Heart right ventricle (tissue), 16 donors: ENCODE measurements around the gene NHLRC4. TPM values are rescaled to one million over a fixed set of nuclear protein-coding genes. Genes with fewer than 3 reads are reported as not detected.

ENCODE experiments used
- ATAC-seq, 8 donors: fragments of 200-7000 bp; cut with Tn5 transposase; one replicate each; pipeline ENCODE4 v1.9.1; 2020; ENCODE audit warnings: mild to moderate bottlenecking in 8 of 8, moderate library complexity in 8 of 8, moderate number of reproducible peaks in 1 of 8
- DNase-seq, 2 donors: peaks; one replicate each; pipeline ENCODE4 v3.0.0-alpha.2; 2020
- H3K27ac ChIP-seq, 10 donors: fragments of 200-600 bp; sonication (generic) in 2 of 10; one replicate each; pipeline versions ENCODE4 v1.5.0 to v1.8.0; 2020 to 2022; ENCODE audit warnings: mild to moderate bottlenecking in 3 of 10
- H3K27me3 ChIP-seq, 7 donors: fragments of 200-600 bp; one replicate each; pipeline ENCODE4 v1.8.0; 2021 to 2022; ENCODE audit warnings: mild to moderate bottlenecking in 2 of 7
- H3K36me3 ChIP-seq, 9 donors: fragments of 200-600 bp; sonication (generic) in 1 of 9; one replicate each; pipeline versions ENCODE4 v1.5.0 to v1.8.0; 2020 to 2022; ENCODE audit warnings: mild to moderate bottlenecking in 2 of 9
- H3K4me1 ChIP-seq, 9 donors: fragments of 200-600 bp; sonication (generic) in 1 of 9; one replicate each; pipeline versions ENCODE4 v1.5.0 to v1.8.0; 2020 to 2022; ENCODE audit warnings: mild to moderate bottlenecking in 4 of 9
- H3K4me3 ChIP-seq, 10 donors: fragments of 200-600 bp; sonication (generic) in 2 of 10; one replicate each; pipeline versions ENCODE4 v1.5.0 to v1.8.0; 2020 to 2022; ENCODE audit warnings: mild to moderate bottlenecking in 7 of 10, moderate library complexity in 2 of 10
- H3K9me3 ChIP-seq, 11 donors: fragments of 200-600 bp in 10 of 11; sonication (generic) in 2 of 11; one replicate each; pipeline versions ENCODE4 v1.5.0 to v1.8.0; 2013 to 2022; ENCODE audit warnings: mild to moderate bottlenecking in 2 of 11, control low read depth in 1 of 11, moderate library complexity in 1 of 11
- CTCF ChIP-seq, 9 donors: fragments of 200-600 bp; sonication (generic) in 2 of 9; IDR thresholded peaks; one replicate each; pipeline versions ENCODE4 v1.5.0 to v1.8.0; 2021 to 2022; ENCODE audit warnings: antibody characterized with exemption in 9 of 9, mild to moderate bottlenecking in 5 of 9, moderate library complexity in 1 of 9
- WGBS, 2 donors: extraction: QIAGEN DNeasy Blood & Tissue Kit; methylation state at CpG; one replicate each; pipeline ENCODE4 v1.1.7; 2013; ENCODE audit warnings: inconsistent platforms in 1 of 2; 5-methylcytosine and 5-hydroxymethylcytosine counted together
- intact Hi-C, 10 donors: fragments of 100-400 bp; cut with DNase I; formaldehyde crosslinking; loops; one replicate each; pipeline versions ENCODE4 v1.11.1 to v1.14.2; 2022
- polyA plus RNA-seq, 2 donors: library from polyadenylated mRNA; stranded (reverse); fragments of 200-250 nt; gene quantifications; one replicate each; pipeline ENCODE4 v1.2.3, GENCODE V29; 2013
- total RNA-seq, 10 donors: library from RNA; stranded (reverse); fragmentation: NEBNext Ultra II Directional in 3 of 10; extraction: Animal tissue kit (Norgen Biotek cat#: 25700) in 3 of 10; gene quantifications; one replicate each; pipeline versions ENCODE4 v1.2.1 to v1.2.4, GENCODE V29; 2021 to 2023
- donor health status: Arrhythmogenic right ventricular cardiomyopathy.
- donor health status: ischemic (EF 13 %, LVEDD 7.1; RV severe dilation, severe dysfunction).
- donor health status: healthy with polysubstance abuse.
- donor health status: DM: no; HTN: yes; CAD: no.
- donor health status: DM: no; HTN: no; CAD: no.
- donor health status: ischemic (EF 25% LVEDD 6.9; RV normal size, moderate dysfunction).
- donor health status: ischemic (EF 25% LVEDD 5.7; RV mildly dilated, moderate dysfunction).
- donor health status: healthy.
- donor health status: DM: yes; HTN: yes; CAD: no.
- donor health status: Ischemic cardiomyopathy.
- donor health status: ischemic (EF 35%, LVEDD 5.7; RV mildly dilated, moderate dysfunction).
- donor health status: nonischemic (EF 11% LVEDD 7.7; RV severe dilation, severe dysfunction).
- donor health status: DM: yes; HTN: yes; CAD: no.
- donor health status: PGD.
- donor health status: ischemic (EF 29% LVEDD 5.4; RV normal size, mild dysfunction).
- donor health status: nonischemic (EF 23%, LVEDD 6.1; RV moderate dilation, normal function).

NHLRC4 gene
- total and polyA plus RNA-seq, 12 donors = 0.12 to 0.75 (median 0.54) TPM; not detected in 2

- ATAC-seq (peak; percentile 87 to 96 (median 92)), DNase-seq (peak; percentile 98 to 99)
- Histone ChIP-seq H3K36me3 (peaks cover 0 to 13% (median 0%) of the 10 kb centered on the region in 9 donors), H3K4me3 (peak overlapping the region; percentile 54 to 97 (median 85)), H3K27ac (peak overlapping the region; percentile 80 to 100 (median 99)), H3K4me1 (peaks cover 10 to 64% (median 42%) of the 10 kb centered on the region in 9 donors), H3K9me3 (no peaks in the 10 kb centered on the region), H3K27me3 (no peaks in the 10 kb centered on the region)
- TF ChIP-seq CTCF (IDR thresholded peaks at IDR 0.05) = no peak
- intact Hi-C loops = loop anchor here in 5 of 10 donors (2.0 to 10.0 kb wide), 6 partner anchors 20 to 164 kb away; partner anchors contain the start of genes RHOT2 (in 2 of the 5), METTL26 (in 1 of the 5), PIGQ (in 1 of the 5) and RAB11FIP3 (in 1 of the 5)
- WGBS, 2 donors = 0 to 1% methylated on average over 88 to 107 of the region's 107 CpGs
Observed at GRCh38 chr16:588889-589657, 22.3 kb downstream of the NHLRC4 start.

GRCh38 chr16:589658-590187 is 22.9 kb downstream of the NHLRC4 start, which contains the start of gene RAB40C:
RAB40C (plus strand) TSS chr16:590066; CDS start chr16:590292, 226 bp downstream.
- peaks cover 10 to 64% (median 42%) of the 10 kb centered on the region in 9 donors for H3K4me1 ChIP-seq
- DNase-seq (peak; percentile 99), ATAC-seq (peak; percentile 90 to 98 (median 96))
- peak within 1 kb of the TSS; percentile 81 to 97 (median 92) for H3K4me3 ChIP-seq
- no peaks in the 10 kb centered on the region for H3K27me3 ChIP-seq
- intact Hi-C loops = loop anchor here in 5 of 10 donors (2.0 to 10.0 kb wide), 8 partner anchors 21 to 165 kb away; partner anchors contain the start of genes METTL26 (in 3 of the 5), RHOT2 (in 2 of the 5), PIGQ (in 1 of the 5) and RAB11FIP3 (in 1 of the 5)
- H3K27ac ChIP-seq = peak within 1 kb of the TSS; percentile 80 to 100 (median 99)
- no peaks in the 10 kb centered on the region for H3K9me3 ChIP-seq
- WGBS, 2 donors = 1 to 3% methylated on average over 27 to 67 of the region's 67 CpGs
- peak in 4 of 9 donors; percentile 11 to 42 (median 26) for TF ChIP-seq CTCF (IDR thresholded peaks at IDR 0.05)
- H3K36me3 ChIP-seq = peaks cover 0 to 16% (median 0%) of the 10 kb centered on the region in 9 donors

GRCh38 chr16:590188-590814 is 23.5 kb downstream of the NHLRC4 start:
- WGBS, 2 donors = 0 to 1% methylated on average over 70 to 71 of the region's 71 CpGs
- no peak for TF ChIP-seq CTCF (IDR thresholded peaks at IDR 0.05)
- Histone ChIP-seq H3K36me3 (peaks cover 0 to 16% (median 0%) of the 10 kb centered on the region in 9 donors), H3K27ac (peak overlapping the region; percentile 36 to 91 (median 82)), H3K9me3 (no peaks in the 10 kb centered on the region), H3K27me3 (no peaks in the 10 kb centered on the region), H3K4me3 (peak overlapping the region; percentile 75 to 96 (median 90)), H3K4me1 (peaks cover 10 to 63% (median 42%) of the 10 kb centered on the region in 9 donors)
- no peak for ATAC-seq
- DNase-seq = peak in 1 of 2 donors; percentile 40
- intact Hi-C loops = loop anchor here in 3 of 10 donors (2.0 to 5.0 kb wide), 3 partner anchors 42 to 47 kb away; partner anchors contain the start of genes METTL26 (in 2 of the 3) and WFIKKN1 (in 1 of the 3)
